ENCODE results near the gene RASGRP1. TPM values are rescaled to one million over a fixed set of nuclear protein-coding genes. Genes with fewer than 3 reads are reported as not detected.

The RASGRP1 gene
- total and polyA plus RNA-seq, 2 donors (not counting 1 experiment from before 2014, with no cell fraction given): 1.6 TPM; not detected in 1

GRCh38 chr15:38602910-38603670 is 38.5 kb upstream of the RASGRP1 start:
- no peak for TF ChIP-seq EZH2 (IDR thresholded peaks at IDR 0.05; ENCODE audit: low read length, missing control alignments)
- no peak for TF ChIP-seq CTCF (conservative IDR thresholded peaks at IDR 0.05 in 1 of 2, IDR thresholded peaks at IDR 0.05 in 1 of 2; ENCODE audit: low read depth in 1 of 2, low read length in 2 of 2)
- H3K36me3 ChIP-seq (ENCODE audit: control insufficient read depth, insufficient read depth, low read length): no peaks in the 10 kb centered on the region
- no peak overlapping the region for H3K9ac ChIP-seq (ENCODE audit: insufficient read depth, low read length)
- no peak overlapping the region for H3K4me2 ChIP-seq (ENCODE audit: extremely low read depth, insufficient read depth, low read length)
- H3K4me1 ChIP-seq (ENCODE audit: control insufficient read depth, extremely low read depth, insufficient read depth, low read length): no peaks in the 10 kb centered on the region
- no peaks in the 10 kb centered on the region for H4K20me1 ChIP-seq (ENCODE audit: control insufficient read depth, extremely low read depth, insufficient read depth, low read length)
- no peak overlapping the region for H2AFZ ChIP-seq (ENCODE audit: low read length)
- no peak overlapping the region for H3K27ac ChIP-seq (ENCODE audit: insufficient read depth, low read length)
- H3K9me3 ChIP-seq (ENCODE audit: control insufficient read depth, insufficient read depth, low read depth, low read length): no peaks in the 10 kb centered on the region
- DNase-seq (ENCODE audit: low read depth in 2 of 2): no peak
- H3K4me3 ChIP-seq (replicated peaks in 1 of 4; ENCODE audit: control extremely low read depth in 1 of 4, insufficient read depth in 1 of 4, low read depth in 3 of 4, low read length in 4 of 4): no peak overlapping the region
- H3K79me2 ChIP-seq (ENCODE audit: control insufficient read depth, insufficient read depth, low read length): no peaks in the 10 kb centered on the region
- H3K27me3 ChIP-seq (ENCODE audit: control insufficient read depth, insufficient read depth, low read length): peaks cover 5% of the 10 kb centered on the region

GRCh38 chr15:38600236-38600635 is 35.6 kb upstream of the RASGRP1 start:
- H3K79me2 ChIP-seq (ENCODE audit: control insufficient read depth, insufficient read depth, low read length): no peaks in the 10 kb centered on the region

GRCh38 chr15:38598749-38599148 is 34.1 kb upstream of the RASGRP1 start:
- Histone ChIP-seq H3K27me3 (ENCODE audit: control insufficient read depth, insufficient read depth, low read length) (peaks cover 3% of the 10 kb centered on the region), H4K20me1 (ENCODE audit: control insufficient read depth, extremely low read depth, insufficient read depth, low read length) (no peaks in the 10 kb centered on the region), H3K4me2 (ENCODE audit: extremely low read depth, insufficient read depth, low read length) (no peak overlapping the region), H3K9me3 (ENCODE audit: control insufficient read depth, insufficient read depth, low read depth, low read length) (no peaks in the 10 kb centered on the region), H3K36me3 (ENCODE audit: control insufficient read depth, insufficient read depth, low read length) (no peaks in the 10 kb centered on the region), H3K27ac (ENCODE audit: insufficient read depth, low read length) (no peak overlapping the region), H3K4me1 (ENCODE audit: control insufficient read depth, extremely low read depth, insufficient read depth, low read length) (no peaks in the 10 kb centered on the region), H3K4me3 (replicated peaks in 1 of 4; ENCODE audit: control extremely low read depth in 1 of 4, insufficient read depth in 1 of 4, low read depth in 3 of 4, low read length in 4 of 4) (no peak overlapping the region), H3K9ac (ENCODE audit: insufficient read depth, low read length) (no peak overlapping the region), H2AFZ (ENCODE audit: low read length) (no peak overlapping the region), H3K79me2 (ENCODE audit: control insufficient read depth, insufficient read depth, low read length) (no peaks in the 10 kb centered on the region)
- TF ChIP-seq EZH2 (IDR thresholded peaks at IDR 0.05; ENCODE audit: low read length, missing control alignments) (no peak), CTCF (conservative IDR thresholded peaks at IDR 0.05 in 1 of 2, IDR thresholded peaks at IDR 0.05 in 1 of 2; ENCODE audit: low read depth in 1 of 2, low read length in 2 of 2) (no peak)
- DNase-seq (ENCODE audit: low read depth in 2 of 2): no peak

More at GRCh38 chr15:38600236-38600635, 35.6 kb upstream of the RASGRP1 start:
- H3K36me3 ChIP-seq (ENCODE audit: control insufficient read depth, insufficient read depth, low read length): no peaks in the 10 kb centered on the region
- no peaks in the 10 kb centered on the region for H4K20me1 ChIP-seq (ENCODE audit: control insufficient read depth, extremely low read depth, insufficient read depth, low read length)
- no peak for TF ChIP-seq CTCF (conservative IDR thresholded peaks at IDR 0.05 in 1 of 2, IDR thresholded peaks at IDR 0.05 in 1 of 2; ENCODE audit: low read depth in 1 of 2, low read length in 2 of 2)
- no peak for TF ChIP-seq EZH2 (IDR thresholded peaks at IDR 0.05; ENCODE audit: low read length, missing control alignments)
- H3K9me3 ChIP-seq (ENCODE audit: control insufficient read depth, insufficient read depth, low read depth, low read length): no peaks in the 10 kb centered on the region
- no peak for DNase-seq (ENCODE audit: low read depth in 2 of 2)
- no peak overlapping the region for H3K27ac ChIP-seq (ENCODE audit: insufficient read depth, low read length)
- no peak overlapping the region for H3K9ac ChIP-seq (ENCODE audit: insufficient read depth, low read length)
- H2AFZ ChIP-seq (ENCODE audit: low read length): no peak overlapping the region
- no peak overlapping the region for H3K4me2 ChIP-seq (ENCODE audit: extremely low read depth, insufficient read depth, low read length)
- peaks cover 5% of the 10 kb centered on the region for H3K27me3 ChIP-seq (ENCODE audit: control insufficient read depth, insufficient read depth, low read length)
- no peaks in the 10 kb centered on the region for H3K4me1 ChIP-seq (ENCODE audit: control insufficient read depth, extremely low read depth, insufficient read depth, low read length)
- H3K4me3 ChIP-seq (replicated peaks in 1 of 4; ENCODE audit: control extremely low read depth in 1 of 4, insufficient read depth in 1 of 4, low read depth in 3 of 4, low read length in 4 of 4): no peak overlapping the region

Measured in fibroblast of lung (primary cell).